HG03196 (cell line): Measurements from ENCODE around the gene NDFIP1.
"Not testable (repeated sequence)": the region's sequence is repeated elsewhere in the genome, so short reads cannot be mapped to it uniquely, and the experiment has no call there.

ENCODE experiments used
- ATAC-seq: cut with Tn5 transposase; IDR thresholded peaks from one replicate; pipeline ENCODE4 v1.9.1; 2021; ENCODE audit not compliant: unreplicated experiment

Gene NDFIP1, protein sequence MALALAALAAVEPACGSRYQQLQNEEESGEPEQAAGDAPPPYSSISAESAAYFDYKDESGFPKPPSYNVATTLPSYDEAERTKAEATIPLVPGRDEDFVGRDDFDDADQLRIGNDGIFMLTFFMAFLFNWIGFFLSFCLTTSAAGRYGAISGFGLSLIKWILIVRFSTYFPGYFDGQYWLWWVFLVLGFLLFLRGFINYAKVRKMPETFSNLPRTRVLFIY

DNA sequence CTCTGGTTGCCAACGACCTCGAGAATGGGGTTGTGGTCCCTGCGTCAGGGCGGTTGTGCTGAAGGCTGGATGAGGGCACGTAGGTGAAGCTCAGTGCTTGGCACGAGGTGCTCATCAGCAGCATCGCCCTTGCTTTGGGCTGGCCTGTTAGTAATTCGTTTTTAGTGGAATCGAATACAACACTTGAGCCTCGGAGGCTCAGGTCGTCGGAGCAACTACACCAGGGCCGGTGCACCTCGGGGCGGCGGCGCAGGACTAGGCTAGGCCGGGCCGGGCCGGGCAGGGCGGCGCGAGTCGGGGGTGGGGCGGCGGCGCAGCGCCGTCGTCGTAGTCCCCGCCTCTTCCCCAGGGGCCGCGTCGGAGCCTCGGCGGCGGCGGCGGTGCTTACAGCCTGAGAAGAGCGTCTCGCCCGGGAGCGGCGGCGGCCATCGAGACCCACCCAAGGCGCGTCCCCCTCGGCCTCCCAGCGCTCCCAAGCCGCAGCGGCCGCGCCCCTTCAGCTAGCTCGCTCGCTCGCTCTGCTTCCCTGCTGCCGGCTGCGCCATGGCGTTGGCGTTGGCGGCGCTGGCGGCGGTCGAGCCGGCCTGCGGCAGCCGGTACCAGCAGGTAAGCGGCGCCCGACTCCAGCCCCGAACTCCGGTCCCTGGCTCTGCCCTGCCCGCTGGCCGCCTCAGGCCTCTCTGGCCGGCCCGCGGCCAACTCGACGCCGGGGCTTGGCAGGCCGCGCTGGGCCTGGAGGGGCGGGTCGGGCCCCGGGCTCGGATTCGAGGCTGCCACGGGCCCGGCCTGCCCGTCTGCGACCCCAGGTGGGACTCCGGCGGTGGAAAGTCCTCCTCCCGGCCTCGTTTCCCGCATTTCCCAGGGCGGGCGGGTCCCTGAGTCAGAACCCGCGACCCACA is at the start of gene NDFIP1:
NDFIP1 (plus strand) TSS at position 348 of the 899 bp plus-strand sequence; CDS start at position 544, 196 bp downstream.
- peak; percentile 95 for ATAC-seq

DNA sequence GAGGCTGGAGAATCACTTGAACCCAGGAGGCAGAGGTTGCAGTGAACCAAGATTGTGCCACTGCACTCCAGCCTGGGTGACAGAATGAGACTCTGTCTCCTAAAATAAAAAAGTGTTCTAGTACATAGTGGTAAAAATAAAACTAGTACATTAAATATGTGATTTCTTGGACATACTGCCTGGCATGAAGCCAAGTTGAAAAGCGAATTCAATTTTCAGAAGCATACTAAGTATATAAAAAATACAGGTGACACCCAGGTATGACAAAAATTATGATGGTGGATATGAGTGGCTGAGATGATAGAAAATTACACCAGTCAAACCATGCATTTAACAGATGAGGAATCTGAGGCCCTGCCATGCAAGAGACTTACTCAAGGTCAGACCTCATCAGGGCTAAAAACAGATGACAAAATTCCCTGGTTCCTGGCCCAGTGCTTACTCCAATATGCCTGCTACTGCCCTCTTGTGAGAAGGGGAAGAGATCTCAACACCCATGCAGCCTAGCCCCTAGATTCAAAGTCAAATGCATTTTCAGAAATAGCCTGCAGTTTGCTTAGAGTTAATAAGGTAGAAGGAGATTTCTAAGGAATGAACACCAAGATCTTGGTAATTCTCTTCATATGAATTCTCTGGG is 49.2 kb upstream of the NDFIP1 start:
- ATAC-seq, result no peak

DNA sequence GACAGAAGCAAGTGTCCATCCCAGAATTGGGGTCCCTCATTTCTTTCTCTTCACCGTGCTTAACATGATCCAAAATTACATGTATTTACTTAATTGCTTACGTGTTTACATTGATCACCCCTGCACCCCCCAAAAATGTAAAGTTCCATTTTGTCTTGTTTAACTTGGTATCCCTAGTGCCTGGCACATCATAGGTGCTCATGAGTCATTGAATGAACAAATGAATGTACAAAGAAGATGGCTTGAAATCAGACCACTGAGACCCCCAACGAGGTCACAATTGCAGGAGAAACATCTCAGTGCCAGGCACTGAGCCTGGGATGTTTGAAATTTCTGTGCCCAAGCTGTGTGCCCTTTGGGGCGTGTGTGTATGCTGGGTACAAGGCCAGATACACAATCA is 45.2 kb upstream of the NDFIP1 start:
- no peak for ATAC-seq

DNA sequence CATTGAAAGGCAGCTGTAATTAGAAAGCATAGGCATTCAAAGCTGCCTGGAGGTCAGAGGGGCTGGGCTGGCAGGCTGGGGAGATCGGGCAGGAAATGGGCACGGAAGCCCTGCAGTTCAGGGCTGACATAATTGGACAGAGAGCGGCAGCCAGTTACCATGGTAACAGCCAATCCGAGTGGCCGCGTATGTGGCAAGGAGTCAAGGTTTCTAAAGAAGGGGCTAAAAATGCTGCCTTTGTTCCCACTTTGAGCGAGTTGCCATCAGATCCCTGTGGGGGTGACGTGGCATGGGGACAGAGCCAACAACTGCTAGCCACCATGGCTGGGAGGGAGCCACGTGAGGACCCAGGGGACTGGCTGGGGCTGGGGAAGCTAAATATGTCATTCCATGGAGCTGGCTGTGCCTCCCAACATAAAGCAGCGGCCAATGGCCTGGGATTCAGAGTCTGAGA is 44.7 kb upstream of the NDFIP1 start:
- ATAC-seq, result no peak

DNA sequence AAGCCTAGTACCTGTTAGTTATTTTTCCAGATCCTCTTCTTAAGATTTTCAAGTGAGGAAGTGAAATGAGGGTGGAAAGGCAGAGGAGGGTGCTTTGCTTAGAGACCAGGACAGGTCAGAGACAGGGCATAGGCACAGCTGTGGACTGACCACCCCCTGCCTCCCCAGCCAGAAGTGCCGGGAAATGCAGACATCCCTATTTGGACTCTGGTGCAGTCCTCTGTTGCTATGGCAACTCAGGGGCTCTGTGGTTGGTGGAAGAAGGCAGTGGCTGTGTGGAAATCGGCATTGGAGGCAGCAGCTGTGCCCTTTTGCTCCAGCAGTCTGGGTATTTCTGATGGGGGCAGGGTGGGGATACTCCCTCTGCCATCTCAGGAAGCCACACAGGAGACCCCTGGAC is 43.3 kb upstream of the NDFIP1 start:
- no peak for ATAC-seq

DNA sequence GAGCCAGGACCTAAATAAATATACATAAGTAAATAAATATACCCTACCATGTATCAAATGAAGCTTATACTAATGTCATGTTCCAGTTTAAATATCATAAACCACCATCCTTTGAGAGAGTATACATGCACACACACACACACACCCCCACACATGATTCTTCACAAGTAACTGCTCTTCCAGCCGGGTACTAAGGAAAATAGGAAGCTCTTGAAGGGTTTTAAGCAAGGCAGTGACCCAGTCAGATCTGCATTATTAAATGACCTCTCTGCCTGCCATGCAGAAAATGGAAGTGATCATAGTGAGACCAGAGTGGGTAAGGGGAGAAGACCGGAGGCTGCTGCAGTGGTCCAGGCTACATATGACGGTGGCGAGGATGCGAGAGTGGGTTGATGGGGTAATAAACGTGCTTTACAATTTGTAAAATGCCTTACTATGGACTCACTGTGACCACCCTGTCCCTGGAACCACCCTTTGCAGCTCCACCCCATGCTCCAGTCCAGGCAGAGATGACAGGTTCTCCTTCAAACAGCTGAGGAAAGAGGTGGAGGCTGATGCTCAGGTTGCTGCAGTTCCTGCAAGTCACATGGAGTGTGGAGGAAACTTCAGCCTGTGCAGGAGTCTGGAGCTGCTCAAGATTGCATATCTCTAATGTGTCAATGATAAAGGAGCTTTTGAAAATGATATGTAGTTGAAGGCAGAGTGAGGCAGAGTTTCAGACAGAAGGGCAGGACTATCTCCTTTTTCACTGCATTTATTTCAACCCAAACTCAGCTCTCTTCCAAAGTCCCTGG is 38.8 kb upstream of the NDFIP1 start:
- ATAC-seq, result no peak

DNA sequence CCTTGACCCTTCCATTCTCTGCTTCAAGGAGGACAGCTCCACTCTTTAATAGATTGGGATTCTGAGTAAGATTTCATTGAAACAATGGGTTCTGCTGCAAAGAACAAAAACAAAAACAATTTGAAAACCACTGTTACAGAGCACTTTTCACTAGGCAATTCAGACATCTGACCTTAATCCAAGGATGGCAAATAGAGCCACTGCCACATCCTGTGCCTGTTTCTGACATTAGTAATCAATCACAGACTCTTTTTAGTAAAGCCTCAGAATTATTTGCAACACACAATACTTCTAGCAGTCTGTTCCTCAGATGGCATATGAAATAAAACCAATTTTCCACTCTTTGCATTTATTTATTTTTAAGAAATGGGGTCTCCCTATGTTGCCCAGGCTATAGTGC is 37.8 kb upstream of the NDFIP1 start:
- ATAC-seq, result no peak

DNA sequence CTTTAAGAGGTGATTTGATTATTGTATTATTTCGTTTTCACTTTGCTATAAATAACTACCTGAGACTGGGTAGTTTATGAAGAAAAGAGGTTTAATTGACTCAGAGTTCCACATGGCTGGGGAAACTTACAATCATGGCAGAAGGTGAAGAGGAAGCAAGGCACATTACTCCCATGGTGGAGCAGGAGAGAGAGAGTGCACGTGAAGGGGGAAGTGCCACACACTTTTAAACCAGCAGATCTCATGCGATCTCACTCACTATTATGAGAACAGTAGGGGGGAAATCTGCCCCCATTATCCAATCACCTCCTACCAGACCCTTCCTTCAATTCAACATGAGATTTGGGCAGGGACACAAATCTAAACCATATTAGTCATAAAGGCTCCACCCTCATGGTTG is 36.1 kb upstream of the NDFIP1 start:
- no peak for ATAC-seq

DNA sequence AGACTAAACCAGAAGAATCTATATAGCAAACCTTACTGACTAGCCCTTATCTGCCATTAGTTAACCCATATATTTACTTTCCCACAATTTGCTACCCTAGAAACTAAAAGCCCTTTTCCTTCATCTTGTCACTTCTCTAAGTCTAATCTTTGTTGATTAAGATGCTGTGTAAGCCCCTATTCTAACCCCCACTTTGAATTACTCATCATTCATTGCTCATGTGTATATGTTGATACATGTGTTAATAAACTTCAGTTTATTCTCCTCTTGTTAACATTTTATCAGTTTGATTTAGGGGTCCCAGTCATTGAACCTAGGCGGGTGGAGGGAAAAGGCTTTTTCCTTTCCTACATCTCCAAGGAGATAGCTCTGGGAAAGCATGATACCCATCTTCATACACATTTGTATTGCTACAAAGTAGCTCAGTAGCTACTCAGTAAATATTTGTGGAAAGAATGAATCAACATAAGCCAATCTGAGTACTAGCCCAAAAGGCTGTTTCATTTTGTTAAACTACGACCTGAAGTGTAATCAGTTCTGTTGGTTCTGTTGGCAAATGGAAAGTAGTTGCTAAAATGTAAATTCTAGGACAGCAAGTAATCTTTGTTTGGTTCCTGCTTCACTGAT is 35.1 kb upstream of the NDFIP1 start:
- ATAC-seq, result no peak

DNA sequence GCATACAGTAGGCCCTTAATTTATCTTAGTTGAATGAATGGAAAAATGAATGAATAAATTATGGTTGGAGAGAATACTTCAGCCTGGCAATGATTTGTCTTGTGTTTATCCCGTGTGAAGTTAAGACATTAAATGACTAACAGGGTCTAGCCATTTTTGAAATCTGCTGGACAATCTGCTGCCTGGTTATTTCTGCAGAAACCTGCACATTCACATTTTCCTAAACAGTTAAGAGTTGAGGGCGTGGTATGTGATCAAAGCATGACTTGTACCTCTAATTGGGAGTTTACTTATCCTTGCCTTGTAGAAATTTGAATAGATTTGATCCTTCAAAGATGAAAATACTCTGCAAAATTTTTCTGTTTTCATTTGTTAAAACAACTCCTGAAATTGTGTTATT is 34.6 kb upstream of the NDFIP1 start:
- ATAC-seq, result no peak

DNA sequence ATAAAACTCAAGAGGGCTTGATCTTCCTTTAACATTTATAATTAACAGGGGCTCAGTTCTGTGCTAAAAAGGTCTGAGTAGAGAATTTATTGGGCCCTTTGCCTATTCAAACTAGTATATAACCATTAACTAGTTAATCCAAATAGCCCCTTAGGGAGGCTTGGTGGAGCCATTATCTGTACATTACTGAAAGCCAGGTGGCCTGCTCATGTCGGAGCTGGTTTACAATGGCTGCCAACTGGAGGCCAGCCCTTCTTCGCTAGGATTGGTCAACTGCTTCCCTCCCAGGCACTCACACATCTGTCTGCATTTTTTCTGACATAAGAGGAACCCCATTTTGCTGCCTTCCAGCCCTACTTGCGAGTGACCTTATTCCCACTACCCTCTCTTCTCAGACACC is 30.4 kb upstream of the NDFIP1 start:
- ATAC-seq, result no peak

DNA sequence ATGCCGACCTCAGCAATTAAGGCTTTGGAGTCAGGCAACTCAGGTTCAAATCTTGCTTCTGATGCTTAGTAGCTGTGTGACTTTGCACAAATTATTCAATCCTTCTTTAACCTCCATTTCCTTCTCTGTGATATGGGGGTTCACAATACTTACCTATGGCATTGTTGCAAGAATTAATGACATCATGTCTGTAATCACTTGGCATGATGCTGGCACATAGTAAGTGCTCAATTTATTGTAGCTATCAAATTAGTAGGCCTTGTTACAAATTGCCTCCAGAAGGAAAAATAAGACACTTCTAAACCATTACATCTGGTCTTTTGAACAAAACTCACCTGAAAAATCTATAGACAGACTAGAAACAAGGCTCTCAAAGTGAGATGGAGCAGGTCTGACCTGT is 29.9 kb upstream of the NDFIP1 start:
- no peak for ATAC-seq

DNA sequence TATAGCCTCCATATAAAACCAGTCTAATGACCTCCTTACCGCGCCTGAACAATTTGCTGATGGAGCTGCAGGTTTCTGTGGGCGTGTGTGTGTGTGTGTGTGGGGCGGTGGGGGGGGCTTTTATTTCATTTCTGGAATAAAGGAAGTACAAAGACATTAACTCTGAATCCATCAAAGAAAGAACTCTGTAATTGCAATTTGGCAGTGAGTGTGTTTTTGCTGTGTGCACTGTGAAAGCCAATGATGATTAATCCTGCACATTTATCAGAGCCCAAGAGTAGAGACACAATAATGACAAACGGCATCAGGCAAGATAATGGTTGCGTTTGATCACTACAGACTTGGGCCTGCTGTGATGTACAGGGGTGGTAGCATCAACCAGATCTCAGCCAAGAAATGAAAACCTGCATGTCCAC is 29.3 kb upstream of the NDFIP1 start:
- ATAC-seq, result no peak

DNA sequence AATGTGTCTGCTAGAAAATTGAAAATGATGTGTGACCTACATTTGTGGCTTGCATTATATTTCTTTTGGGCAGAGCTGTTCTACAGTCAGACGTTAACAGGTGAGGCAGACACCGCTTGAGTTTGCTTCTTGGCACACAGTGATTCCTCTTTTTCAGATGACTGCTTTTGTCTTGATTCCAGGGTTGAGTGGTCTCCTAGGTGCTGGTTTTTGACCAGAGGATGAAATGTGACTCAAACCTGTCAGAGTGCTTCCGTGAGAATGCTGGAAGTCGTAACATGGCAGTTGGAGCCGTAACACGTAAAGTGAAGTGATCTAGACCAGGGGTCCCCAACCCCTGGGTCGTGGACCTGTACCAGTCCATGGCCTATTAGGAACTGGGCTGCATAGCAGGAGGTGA is 28.3 kb upstream of the NDFIP1 start:
- no peak for ATAC-seq

DNA sequence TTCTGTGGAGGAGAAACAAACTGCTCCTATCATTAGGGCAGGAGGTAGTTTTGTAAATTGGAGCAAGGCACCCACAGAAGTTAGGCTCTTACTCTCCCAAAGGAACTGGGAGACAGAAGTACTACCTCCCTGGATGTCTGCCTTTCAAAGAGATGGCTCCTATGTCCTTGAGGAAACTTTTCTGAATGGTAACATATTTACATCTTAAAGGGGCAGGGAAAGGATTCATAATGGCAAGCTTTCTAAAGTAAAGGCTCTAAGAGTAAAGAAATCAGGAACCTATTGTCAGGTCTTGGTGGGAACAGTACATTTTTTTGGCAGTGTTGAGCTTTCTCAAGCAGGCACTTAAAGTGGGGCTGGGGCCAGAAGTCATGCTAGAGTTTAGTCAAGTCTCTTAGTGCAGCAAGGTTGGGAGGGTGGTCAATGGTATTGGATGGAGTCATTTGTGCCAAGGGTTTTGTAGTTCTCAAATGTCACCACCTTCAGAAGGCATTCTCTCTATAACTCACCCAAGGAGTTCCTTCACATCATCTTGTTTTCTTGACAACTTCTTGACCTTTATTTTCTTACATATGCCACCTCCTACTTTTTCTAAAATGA is 26.3 kb upstream of the NDFIP1 start:
- no peak for ATAC-seq

DNA sequence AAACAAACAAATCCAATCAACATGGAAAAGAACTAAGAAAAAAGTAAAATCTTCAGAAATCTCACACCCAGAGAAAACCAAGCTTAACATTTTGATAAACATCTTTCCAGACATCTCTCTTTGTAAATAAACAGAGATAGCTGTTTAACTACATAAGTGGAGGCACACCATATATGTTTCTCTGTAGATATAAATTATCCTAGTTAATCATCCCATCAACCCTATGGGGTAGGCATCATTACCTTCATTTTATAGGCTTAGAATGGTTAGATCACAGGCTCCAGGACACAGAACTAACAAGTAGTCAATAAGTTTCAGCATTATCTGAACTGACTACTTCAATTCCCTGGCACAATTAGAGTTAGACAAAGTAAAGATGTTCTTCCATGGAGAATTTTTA is 22.4 kb upstream of the NDFIP1 start:
- ATAC-seq, result no peak

DNA sequence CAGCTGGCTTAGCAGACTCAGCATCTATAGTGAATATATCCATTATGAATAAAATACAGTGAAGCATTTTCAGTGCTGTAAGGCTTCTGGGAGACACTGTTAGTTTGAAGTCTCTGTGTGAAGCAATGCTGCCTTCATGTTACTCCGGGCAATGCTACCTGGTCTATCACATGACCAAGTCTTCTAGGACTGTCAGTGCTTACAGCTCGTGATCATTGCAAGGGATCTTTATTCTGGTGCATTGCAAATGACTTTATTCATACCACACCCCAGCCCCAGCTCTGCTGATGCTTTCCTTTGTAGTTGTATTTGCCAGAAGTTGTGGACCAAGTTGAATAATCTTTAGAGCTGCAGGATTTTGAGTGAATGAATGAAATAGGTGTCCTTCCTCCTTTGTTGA is 21.9 kb upstream of the NDFIP1 start:
- ATAC-seq, result no peak

DNA sequence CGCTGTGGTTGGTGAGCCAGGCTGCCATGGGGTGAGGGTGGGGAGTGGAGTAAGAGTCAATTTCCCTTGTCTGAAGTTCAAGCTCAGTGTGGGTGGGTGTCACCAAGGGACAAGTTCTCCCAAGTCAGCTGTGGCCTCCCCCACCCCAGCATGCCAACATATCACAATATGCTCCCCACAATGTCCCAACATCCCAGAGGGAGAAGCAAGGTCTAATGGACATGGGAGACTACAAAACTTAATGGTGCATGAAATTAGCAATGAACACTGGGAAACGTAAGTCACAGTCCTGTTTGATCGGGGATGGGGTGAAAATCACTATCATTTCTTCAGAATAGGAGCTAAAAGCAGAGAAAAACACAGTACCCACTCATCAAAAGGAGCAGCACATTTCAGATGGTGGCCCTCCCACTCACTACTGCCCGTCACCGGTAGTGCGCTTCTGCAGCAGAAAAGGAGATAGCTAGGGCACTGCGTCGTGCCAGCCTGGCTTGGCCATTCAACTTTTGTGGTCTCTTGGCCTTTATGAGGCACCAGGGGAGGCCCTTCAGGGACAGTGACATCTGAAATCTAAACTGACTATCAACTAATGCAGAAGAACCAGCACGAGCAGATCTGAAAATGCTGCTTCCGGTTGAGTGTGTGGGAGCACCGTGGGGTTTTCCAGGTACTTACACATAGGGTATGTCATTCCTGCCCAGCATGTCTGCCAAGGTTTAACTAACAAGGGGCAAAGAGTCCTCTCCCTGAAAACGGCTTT is 20.5 kb upstream of the NDFIP1 start:
- no peak for ATAC-seq

DNA sequence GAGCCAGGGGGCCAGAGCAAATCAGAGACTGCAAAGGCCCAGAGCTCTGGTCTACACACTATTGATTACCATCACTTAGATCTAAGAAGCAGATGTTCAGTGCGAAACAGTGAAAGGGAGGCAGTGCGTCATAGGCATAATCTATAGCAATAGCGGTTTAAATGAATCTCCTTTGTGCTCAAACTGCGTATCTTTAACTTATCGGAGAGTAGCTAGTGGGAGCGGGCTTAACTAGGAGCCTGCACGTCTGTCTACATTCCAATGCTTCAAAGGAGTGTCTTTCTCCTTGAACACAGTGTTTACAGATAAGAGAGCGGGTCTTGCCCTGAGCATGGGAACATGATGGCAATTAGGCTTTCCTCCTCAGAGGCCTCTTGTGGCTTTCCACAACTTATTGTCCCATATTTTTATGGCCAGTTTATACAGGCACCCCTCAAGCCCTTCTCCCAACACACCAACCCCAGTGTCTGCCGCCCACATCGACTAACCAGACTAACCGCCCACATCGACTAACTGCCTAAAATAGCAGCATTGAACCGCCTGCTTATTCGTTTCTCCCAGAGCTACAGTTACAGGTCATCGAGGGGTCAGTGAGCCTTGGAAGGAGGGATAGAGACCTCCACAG is 19.6 kb upstream of the NDFIP1 start:
- not testable (repeated sequence) for ATAC-seq
